ENCODE results near the gene RASEF.
A peak's percentile ranks its signal among the peaks of the same experiment; 100 is the strongest.
"Not testable (repeated sequence)": the region's sequence is repeated elsewhere in the genome, so short reads cannot be mapped to it uniquely, and the experiment has no call there.

The RASEF gene

DNA sequence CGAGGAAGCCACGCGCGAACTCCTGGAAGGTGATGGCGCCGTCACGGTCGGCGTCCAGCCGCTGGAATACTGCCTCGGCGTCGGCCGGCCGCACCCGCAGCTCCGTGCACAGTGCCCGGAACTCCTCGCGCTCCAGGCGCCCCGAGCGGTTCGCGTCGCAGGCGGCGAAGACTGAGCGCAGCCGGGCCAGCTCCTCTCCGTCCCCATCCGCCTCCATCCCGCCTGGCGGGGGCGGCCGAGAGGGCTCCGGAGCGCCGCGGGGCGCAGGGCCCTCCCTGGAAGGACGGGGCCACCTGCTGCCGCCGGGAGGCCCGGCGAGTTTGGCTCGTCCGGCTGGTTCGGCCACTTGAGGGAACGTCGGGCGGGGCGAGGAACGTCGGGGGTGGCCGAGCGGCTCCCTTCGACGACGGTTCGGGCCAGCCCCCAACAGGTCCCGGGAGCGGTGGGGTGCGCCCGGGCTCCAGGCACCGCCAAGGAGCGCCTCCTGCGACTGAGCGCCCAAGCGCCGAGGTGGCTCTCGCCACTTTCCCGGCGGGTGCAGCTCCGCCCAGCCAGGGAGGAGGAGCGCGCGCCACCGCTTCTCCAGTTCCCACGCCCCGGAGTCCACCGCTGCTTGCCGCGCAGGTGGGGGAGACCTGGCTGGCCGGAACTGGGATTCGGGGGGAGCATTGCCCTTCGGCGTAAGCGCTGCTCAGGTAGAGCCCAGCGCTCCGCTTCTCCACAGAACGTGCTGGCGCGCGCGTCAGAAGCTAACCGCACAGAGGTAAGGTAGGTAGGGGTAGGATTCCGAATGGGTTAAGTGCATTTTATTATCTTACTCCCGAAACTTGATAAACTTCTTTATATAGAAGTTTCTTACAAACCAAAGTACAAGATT lies at the start of gene RASEF:
TSS of gene RASEF (minus strand) at position 492 of the 877 bp plus-strand sequence. CDS start at position 217, 275 bp downstream.
- DNase-seq, result no peak

DNA sequence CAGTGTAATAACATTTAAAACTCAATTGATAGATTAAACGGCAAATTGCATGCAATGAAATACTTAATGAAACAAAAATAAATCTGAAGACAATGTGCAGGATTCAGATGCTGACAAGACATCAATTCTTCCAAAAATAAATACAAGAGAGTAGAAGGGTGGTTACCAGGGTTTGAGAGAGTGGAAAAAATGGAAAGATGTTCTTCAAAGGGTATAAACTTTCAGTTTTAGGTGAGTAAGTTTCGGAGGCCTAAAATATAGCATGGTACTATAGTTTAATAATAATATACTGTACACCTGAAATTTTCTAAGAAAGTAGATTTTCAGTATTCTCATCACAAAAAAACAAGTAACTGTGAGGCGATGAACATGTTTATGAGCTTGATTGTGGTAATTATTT lies 48.2 kb upstream of the RASEF start:
- DNase-seq, result no peak

DNA sequence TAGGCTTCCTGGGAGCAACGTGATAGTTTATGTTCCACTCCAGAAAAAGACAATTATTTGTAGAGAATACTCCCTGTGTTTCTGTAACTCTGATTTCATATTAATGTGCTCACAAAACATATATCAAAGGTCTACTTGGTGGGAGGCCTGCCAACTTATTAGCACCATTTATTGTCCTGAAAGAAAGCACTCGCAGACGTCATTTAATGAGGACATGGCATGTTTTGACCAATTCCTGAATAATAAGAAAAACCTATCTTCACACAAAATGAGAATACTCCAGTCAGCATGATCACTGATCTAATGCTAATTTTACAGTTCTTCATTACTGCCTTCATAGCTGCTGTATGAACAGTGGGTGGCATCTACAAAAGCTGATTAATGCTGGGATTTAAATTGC lies 46.4 kb upstream of the RASEF start:
- no peak for DNase-seq

DNA sequence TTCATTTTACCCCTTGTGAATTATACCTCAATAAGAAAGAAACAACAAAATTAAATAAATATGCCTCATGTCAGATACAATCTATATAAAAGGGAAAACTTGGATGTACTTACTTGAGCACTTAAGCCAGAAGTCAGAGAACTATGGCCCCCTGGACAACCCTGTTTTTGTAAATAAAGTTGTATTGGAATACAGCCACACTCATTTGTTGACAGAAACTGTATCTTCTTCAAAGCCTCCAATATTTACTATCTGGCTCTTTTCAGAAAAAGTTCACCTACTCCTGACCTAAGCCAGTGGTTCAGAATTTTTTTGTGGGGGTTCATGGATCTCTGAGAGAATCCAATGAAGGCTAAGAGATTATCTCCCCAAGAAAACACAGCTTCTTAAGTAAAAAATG lies 45.3 kb upstream of the RASEF start:
- DNase-seq, result no peak

DNA sequence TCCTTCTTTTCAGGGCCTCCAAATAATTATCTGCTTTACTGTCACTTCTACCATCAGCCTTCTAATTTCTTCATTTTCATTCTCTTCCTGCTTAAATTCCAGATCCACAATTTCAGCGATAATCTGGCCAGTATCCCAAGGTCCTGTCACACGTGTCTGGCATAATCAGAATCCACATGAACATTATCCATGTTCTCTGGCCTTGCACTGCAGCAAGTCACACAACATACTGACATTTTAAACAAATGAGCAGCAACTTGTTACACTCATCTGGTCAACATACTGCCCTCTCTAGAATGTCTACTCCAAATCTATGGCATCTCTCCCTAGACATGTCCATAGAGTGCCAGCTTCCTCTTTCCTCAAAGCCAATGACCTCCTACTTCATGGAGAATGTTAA lies 43.8 kb upstream of the RASEF start:
- no peak for DNase-seq

DNA sequence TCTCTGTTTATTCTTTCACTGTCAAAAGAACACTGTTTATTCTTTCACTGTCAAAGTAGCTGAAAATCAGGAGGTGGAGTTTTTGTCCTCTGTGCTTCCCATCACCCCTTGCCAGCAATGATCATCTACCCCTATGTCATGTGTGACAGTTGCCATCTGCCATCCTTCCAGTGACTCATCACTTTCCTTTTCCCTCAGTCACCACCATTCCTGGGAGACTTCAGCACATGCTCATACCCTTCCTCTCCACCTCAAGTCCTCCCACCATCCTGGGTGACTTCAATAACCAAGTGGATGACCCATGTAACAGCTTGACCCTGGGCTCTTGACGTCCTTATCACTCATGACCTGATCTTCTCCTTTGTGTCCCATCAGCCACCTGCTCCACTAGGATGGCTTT lies 43.3 kb upstream of the RASEF start:
- DNase-seq, result no peak

DNA sequence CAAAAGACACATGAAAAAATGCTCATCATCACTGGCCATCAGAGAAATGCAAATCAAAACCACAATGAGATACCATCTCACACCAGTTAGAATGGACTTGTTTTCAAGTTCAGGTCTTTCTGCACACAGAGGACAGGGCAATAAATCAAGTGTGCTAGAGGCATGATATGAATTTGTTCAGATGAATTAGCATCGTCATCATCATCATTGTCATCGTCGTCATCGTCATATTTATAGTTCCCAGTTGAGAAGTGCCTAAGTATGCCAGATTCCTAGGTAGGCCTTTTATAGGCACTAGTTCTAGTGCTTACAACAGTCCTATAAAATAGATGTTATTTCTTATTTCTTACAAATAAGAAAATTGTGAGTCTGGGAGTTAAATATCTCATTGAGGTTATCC lies 34.7 kb upstream of the RASEF start:
- no peak for DNase-seq

DNA sequence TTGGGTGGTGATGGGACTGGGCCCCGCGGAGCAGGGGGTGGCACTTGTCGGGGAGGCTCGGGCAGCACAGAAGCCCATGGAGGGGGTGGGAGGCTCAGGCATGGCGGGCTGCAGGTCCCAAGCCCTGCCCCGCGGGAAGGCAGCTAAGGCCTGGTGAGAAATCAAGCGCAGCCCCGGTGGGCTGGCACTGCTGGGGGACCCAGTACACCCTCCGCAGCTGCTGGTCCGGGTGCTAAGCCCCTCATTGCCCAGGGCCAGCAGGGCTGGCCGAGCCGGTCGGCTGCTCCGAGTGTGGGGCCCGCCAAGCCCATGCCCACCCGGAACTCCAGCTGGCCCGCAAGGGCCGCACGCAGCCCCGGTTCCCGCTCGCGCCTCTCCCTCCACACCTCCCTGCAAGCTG lies 30.4 kb upstream of the RASEF start:
- not testable (repeated sequence) for DNase-seq

DNA sequence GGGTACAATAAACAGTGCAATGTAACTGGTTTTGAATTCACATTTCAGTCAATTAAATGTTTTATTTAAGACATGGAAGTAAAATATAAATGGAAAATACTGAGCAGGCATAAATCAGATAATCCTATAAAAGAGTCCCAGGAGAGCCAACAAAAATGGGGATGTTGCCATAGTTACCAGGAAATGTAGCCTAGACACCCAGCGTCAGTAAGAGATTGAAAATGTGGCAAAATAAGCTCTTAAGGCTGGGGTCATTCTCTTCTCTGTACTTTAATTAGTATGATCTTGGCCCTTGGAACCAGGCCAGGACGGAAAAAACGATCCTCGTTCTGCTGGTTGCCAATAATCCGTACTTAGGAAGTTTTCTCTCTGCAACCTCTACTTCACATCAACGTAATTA lies 18.9 kb upstream of the RASEF start:
- no peak for DNase-seq

DNA sequence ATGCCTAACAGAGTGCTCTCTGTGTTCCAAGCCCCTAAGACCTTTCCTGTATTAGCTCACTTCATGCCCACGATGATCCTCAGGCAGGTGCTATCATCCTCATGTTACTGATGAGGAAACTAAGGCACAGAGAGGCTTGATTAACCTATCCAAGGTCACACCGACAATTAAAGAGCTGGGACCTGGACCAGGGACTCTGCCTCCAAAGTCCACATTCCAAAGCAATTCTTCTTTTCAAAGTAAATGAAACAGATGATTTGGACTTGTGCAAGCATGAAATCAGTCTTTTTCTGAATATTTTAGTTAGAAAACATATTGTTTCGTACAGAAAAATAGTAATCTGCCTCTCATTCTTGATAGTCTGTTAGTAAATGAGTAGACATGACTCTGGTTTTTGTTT lies 18.1 kb upstream of the RASEF start:
- no peak for DNase-seq

DNA sequence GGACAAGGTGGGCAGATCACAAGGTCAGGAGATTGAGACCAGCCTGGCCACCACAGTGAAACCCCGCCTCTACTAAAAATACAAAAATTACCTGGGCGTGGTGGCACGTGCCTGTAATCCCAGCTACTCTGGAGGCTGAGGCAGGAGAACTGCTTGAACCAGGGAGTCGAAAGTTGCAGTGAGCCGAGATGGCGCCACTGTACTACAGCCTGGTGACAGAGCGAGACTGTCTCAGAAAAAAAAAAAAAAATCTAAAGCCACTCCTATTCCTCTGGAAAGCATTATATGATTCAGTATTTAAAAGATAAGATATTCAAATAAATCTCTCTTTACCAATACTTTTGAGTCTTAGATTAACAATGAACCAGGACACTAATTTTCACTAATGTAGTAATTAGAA lies 13.0 kb upstream of the RASEF start:
- DNase-seq, result not testable (repeated sequence)

DNA sequence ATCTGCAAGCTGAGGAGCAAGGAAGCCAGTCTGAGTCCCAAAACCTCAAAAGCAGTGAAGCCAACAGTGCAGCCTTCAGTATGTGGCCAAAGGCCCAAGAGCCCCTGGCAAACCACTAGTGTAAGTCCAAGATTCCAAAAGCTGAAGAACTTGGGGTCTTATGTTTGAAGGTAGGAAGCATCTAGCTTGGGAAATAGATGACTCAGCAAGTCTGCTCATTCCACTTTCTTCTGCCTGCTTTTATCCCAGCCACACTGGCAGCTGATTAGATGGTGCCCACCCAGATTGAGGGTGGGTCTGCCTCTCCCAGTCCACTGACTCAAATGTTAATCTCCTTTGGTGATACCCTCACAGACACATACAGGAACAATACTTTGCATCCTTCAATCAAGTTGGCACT lies 9.6 kb upstream of the RASEF start:
- not testable (repeated sequence) for DNase-seq

DNA sequence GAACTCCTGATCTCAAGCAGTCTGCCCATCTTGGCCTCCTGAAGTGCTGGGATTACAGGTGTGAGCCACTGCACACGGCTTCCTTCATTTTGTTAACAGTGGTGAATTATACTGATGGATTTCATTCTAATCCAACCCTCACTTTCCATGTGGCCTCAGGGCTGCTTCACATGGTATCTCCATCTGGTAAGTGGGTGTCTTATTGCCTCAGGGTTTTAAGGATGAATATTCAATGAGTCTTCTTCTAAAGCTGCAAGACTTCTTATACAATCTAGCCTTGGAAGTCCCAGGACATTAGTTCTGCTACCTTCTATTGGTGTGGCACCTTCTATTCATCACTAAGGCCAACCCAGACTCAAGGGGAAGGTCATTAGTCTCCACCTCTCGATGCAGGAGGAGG lies 8.7 kb upstream of the RASEF start:
- no peak for DNase-seq

DNA sequence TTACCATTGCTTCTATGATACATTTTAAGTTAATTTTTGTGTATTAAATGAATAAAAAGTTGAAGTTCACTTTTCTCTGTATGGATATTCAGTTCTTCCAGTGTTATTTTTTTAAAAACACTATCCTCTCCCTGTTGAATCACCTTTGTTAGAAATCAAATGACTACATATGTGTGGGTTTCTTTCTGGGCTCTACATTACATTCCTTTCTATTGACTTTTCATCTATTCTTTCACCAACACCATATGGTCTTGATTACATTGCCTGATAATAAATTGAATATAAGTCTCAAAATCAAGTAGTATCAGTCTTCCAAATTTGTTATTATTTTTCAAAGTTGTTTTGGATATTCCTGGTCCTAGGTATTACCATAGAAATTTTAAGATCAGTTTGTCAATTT lies 7.3 kb upstream of the RASEF start:
- DNase-seq, result no peak

DNA sequence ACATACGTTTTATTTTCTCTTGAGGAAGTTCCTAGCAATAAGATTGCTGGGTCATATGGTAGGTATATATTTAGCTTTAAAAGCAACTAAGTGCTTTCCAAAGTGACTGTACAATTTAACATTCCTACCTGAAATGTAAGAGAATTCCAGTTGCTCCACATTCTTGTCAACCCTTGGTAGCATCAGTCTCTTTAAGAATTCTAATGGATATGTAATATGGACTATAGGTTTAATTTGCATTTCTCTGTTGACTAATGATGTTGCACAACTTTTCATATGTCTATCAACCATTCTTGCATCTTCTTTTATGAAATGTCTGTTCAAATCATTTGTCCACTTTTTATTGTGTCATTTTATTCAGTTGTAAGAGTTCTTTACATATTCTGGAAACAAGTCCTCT lies 6.7 kb upstream of the RASEF start:
- no peak for DNase-seq

DNA sequence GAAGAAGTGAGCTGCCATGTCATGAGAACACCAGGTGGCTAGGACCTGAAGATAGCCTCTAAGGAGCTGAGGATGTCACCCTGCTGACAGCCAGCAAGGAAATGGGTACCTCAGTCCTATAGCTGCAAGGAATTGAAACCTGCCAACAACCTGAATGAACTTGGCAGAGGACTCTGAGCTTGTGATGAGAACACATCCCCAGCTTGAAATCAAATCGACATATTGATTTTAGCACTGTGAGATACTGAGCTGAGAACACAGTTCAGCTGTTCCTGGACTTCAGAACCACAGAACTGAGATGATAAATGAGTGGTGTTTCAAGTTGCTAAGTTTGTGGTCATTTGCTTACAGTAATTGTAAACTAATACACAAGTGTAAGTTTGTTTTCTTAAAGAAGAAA lies 5.5 kb upstream of the RASEF start:
- no peak for DNase-seq

DNA sequence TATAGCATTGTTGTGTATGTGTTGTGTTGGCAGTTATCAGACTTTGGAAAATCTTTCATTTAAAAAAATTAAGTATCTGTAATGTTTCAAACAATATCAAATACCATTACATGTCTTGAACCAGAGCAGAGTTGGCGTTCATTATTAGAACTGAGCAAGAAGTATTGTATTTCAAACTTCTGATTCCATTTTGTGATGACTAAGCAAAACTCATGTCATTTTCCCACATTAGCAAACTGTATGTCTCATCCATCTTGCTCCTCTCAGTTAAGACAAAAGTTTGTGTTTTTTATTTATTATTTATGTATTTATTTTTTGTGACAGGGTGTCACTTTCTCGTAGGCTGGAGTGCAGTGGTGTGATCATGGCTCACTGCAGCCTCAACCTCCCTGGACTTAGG lies 4.6 kb upstream of the RASEF start:
- DNase-seq, result no peak

DNA sequence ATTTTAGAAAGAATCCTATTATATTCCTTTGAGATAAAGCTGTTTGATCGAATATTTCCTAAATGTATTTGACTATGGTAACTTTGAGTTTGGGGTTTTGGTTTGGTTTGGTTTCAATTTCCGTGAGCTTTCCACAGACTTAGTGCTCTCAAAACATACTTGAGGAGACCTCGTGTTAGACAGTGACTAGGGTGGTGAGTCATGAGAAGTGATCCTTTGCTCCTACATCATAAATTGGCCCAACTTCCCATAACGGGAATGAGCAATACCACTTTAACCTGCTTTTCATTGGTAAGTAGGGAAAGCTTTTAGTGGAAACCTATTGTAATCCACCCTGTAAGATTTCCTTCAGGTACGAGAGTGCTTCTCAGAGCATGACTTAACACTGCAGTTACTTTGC lies 3.8 kb upstream of the RASEF start:
- peak; percentile 49 for DNase-seq

DNA sequence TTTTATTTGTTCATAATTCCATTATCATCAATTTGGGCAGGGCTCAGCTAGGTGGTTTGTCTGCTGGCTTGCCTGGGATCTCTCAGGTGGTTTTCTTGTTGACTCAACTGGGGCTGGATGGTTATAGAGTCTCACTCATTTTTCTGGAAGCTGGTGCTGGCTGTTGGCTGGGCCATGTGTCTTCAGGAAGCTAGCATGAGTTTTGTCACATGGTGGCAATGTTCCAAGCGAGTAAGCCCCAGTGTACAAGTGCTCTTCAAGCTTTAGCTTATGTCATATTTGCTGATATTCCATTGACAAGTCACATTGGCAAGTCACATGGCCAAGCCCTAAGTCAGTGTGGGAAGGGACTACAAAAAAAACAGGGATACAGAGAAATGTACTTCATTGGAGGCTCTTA lies 2.3 kb upstream of the RASEF start:
- DNase-seq, result no peak

DNA sequence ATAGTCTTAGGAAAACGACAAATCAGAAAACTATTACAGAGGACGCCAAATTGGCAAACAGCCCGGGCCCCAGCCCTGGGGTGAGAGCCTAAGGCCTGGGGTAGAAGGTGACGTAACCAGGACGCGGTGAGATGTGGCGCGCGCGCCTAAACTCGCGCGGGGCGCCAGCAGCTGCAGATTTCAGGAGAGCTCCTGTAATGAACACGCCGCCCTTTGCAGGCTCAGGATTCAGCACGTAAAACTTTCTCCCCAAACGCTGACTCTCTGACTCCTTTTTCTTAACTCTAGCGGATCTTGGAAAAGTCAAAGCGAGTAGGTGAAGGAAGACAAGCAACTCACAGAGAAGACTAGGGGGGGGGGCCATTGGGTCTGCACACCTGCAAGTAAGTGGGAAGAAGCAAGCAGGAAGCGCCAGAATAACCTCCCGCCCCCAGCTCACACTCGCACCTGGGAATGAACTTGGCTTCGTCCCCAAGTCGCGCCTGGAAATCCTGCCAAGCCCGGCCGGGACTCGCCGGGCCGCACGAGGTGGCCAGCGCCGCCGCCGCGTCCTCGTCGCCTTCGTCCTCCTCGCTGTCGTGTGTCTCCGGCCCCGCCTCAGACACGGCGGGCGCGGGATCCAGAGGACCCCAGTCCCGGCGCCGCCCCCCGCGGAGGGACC lies 822 bp downstream of the RASEF start:
- no peak for DNase-seq

DNA sequence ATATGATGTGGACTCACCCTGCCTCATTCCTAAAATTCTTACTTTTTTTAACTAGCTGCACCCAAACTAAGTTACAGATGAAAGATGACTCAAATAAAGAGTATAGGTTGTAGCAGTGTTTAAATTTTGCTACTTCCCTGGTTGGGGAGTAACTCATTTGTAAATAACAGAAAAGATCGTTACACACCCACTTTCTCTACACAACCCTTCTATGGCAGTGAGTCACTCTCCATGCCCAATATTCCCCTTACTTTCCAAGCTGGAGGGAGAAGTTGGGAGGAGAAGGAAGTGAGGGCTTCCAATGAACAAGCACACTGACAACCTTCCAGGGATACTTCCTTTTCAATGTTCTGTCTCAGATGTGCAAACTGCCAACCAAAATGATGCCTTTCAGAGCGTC lies 1.9 kb downstream of the RASEF start:
- DNase-seq, result no peak

DNA sequence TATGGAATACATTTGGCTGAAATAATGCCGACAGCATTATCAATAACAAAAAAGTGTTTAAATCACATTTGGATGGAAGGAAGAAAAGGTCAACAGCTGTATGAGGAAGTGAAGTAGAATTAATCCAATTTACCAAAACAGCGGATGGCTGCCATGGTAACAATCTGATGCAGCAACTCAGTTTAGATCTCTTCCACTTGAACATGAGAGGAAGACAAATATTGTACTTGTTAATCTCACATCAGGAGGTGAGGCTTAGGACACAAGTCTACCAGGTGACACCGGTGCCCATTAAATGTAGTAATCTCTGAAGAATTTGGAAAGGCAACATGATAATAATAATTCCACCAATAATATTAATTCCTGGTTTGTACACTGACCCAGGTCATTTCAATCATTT lies 2.4 kb downstream of the RASEF start:
- no peak for DNase-seq

DNA sequence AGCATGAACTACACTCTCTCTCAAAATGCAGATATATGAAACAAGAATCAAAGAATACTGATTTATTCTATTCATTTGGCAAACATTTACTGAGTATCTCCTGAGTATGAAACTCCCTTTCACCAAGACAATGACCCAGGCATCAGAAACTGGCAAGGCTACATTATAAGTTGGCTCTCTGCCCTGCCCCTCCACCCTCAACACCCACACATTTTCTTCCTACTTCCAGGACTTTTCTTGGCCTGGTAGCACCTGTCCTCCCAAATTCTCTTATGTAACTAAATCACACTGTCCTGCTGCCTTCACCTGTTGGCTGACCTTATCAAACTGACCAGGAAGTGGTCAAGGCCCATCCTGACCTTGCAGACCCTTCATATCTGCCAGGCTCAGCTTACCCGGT lies 3.5 kb downstream of the RASEF start:
- no peak for DNase-seq

DNA sequence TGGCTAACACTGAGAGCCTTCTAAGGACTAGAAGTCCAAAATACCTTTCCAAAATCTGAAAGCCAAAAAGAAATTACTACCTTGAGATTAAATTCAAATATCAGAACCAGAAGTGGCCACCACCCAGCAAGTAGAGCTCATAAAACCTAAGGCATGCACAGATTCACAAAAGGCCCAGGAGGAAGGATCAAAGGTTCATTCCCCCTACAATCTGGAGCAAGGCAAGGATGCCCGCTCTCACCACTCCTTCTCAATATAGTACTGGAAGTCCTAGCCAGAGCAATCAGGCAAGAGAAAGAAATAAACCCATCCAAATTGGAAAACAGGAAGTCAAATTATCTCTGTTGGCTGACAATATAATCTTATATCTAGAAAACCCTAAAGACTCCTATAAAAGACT lies 6.0 kb downstream of the RASEF start:
- no peak for DNase-seq

DNA sequence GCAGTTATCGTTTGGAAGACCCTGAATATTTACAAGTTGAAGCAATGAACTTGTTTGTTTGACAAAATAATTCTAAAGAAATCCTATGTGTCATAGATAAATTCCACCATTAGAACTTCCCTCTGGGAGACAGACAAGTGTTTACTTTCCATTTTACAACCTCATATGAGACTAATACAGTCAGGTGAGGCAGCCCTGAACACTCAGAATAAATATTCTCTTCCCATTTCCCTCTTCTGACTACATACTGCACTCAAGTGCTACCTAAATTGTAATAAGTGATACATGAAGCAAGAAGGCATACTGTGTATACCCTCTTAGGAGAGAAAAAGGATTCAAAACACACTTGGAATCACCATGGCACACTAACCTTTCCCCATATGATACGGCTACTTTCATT lies 6.8 kb downstream of the RASEF start:
- DNase-seq, result no peak

Data from amniotic stem cell (primary cell).